OCI-M2 (cell line): ENCODE results near the gene FBXO34.
"Not testable (repeated sequence)": the region's sequence is repeated elsewhere in the genome, so short reads cannot be mapped to it uniquely, and the experiment has no call there.

Experiments used
- DNase-seq: peaks from one replicate; lab custom pipeline; 2025; ENCODE audit not compliant: unreplicated experiment; lab: John Stamatoyannopoulos, UW

The FBXO34 gene

GRCh38 chr14:55309761-55310365 is 38.6 kb downstream of the FBXO34 start:
- DNase-seq: no peak

- DNase-seq: not testable (repeated sequence)
Observed at GRCh38 chr14:55312379-55313030, 41.3 kb downstream of the FBXO34 start.

GRCh38 chr14:55313480-55313879 is 42.3 kb downstream of the FBXO34 start:
- no peak for DNase-seq

GRCh38 chr14:55314449-55314848 is 43.2 kb downstream of the FBXO34 start:
- DNase-seq: no peak

DNA sequence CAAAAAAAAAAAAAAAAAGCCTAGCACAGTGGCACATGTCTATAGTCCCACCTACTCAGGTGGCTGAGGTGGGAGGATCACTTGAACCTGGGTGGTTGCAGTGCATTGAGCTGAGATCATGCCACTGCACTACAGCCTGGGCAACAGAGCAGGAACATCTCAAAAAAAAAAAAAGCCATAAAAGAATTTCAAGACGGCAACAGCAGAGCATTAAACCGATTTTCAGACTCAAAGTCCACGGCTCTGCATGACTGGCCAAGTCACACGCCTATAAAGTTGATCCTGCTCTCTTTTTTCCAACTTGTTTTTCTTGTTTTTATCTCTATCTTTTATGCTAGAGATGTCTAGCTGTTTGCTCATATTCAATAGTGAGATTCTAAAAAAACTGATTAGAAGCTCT is 45.3 kb downstream of the FBXO34 start:
- DNase-seq: no peak

DNA sequence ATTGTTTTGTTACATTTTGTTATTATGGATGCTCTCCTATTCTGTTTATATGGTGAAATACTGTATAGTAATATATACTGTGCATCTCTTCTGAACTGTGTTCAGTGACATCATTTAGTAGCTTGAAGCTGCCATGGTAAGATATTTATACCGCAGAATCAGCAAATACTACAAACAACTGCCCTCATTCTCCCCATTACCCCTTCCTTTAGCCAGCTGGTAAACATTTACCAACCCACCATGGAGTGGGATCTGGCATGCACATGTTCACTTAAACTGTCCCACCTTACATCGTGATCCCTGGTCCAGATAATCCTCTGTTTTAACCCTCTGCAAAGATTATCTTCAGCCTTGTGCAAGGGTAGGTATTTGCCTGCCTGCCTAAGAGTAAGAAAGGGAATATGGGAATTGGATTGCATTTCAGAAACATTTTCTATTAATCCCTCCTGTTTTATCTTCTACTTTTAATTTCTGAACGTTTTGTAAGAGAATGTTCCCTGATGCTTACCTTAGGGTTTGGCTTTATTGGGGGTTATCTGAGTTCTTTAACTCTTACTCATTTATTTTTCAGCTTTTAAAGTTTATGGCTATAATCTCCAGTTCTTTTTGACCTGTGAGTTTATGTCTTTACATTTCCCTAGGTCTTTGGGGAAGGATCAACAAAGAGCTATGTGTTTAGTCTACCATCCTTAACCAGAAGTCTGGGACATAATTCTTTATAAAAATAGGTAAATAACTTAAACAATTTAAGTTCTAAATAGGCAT is 46.5 kb downstream of the FBXO34 start:
- no peak for DNase-seq

DNA sequence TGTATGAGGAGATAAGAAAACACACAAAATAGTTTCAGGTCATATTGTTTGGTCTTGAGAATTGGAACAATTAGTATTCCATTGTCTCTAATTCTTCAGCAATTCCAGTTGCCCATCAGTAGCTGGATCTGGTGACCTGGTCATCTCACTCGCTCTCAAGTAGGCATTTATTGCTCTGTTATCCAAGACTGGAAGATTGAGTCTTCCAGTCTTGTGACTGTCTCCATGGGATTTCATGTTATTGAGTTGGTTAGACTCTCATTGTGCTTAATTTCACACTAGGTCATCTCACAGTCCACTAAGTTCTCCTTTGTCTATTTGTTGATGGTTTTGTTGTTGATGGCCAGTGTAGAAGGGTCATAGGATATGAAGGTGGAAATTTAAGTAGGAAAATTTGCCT is 47.5 kb downstream of the FBXO34 start:
- no peak for DNase-seq

DNA sequence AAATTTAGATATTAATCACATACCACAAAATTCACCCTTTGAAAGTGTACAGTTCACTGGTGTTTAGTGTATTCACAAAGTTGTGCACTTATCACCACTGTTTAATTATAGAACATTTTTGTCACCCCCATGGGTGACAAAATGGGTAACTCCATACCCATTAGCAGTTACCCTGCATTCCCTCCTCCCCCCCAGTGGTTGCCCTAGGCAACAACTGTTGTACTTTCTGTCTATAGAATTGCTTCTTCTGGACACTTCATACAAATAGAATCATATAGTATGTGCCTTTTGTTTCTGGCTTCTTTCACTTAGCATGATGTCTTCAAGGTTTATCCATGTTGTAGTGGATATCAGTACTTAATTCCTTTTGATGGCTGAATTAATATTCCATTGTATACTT is 52.7 kb downstream of the FBXO34 start:
- no peak for DNase-seq

GRCh38 chr14:55324812-55325211 is 53.6 kb downstream of the FBXO34 start:
- DNase-seq: no peak

- DNase-seq: no peak
Observed at GRCh38 chr14:55327179-55327578, 56.0 kb downstream of the FBXO34 start.

DNA sequence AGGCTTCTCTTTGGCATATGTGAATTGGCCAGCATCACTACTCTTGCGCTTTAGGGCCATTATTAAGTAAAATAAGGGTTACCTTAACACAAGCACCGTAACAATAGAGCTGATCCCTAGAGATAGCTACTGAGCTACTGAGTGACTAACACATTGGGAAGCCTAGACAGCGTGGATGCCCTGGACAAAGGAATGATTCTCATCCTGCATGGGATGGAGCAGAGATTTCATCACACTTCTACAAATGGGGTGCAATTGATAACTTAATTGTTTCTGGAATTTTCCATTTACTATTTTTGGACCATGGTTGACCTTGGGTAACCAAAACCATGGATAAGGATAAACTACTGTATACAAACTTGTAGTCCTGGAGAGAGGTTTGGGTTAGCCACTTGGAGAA is 57.1 kb downstream of the FBXO34 start:
- no peak for DNase-seq

- no peak for DNase-seq
Observed at GRCh38 chr14:55329999-55330710, 58.9 kb downstream of the FBXO34 start.

DNA sequence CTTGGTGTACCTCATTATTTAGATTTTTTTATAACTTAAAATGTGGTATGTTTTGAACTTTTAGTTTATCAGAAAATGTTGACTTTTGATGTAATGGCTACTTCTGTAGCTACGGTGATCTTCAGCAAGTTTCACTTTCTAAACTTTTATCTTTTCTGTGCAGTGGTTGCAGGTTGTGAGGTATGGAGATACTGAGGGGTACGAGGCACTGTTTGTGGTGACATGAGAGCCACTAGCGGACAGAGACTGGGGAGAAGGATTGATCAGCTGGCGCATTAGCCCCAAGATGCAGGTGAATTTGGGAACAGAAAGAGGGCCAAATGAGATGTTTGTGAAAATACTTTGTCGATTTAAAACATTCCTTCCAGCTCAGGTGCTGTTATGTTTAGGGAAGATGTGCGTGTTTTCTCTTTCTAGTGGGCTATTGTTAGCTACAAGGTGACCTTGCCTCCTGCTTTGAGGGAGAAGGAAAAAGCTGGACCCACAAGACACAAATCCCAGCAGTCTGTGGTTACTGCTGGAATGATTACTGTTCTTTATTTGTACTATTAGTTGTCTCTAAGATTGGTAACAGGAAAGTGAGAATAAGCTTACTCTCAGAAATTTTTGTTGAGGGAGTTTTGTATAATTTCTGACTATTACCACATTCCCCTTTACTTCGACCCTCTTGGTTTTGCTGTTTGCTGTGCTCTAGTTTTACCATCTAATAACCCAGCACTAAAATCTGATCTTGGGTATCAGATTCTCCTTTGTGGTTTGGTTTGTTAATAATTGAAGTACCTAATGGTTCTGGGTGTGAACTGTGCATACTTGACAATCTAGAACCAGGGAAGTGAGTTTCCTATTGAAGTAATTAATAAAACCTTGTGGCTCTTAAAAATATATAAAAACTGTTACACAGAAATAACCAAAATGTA is 61.7 kb downstream of the FBXO34 start:
- DNase-seq: no peak

DNA sequence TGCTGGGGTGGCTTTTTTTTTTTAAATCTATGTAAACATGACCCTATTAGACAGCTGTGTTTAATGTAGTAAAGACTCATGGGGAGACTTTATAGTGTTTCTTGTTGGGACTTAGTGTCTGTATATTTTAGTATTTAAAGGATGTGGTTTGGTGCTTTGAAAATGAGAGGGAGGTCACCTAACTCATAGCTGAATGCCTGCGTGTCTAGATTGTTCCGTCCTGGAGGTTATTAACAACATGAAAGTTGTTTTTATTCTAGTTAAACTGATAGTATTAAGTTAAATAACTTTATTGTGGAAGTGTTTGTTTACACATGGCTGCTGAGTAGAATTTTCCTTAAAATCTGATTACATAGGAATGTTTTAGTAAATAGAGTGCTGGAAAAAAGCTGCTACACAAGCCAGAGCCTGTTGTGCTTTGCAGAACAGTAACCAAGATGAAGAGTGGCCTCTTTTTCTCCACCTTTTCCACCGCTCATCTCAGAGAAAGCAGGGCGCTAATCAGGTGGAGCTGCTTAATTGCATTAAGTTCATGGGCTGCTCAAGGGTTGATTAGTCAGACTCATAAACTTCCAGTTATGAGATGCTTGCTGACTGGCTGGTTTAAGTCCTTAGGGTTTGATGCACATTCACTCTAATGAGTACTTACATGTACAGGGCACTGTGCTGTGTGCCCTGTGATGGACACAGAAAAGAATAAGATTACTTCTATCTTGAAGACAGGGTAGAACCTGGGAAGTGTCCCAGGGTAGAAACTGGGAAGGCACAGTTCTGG is 62.7 kb downstream of the FBXO34 start:
- DNase-seq: no peak

DNA sequence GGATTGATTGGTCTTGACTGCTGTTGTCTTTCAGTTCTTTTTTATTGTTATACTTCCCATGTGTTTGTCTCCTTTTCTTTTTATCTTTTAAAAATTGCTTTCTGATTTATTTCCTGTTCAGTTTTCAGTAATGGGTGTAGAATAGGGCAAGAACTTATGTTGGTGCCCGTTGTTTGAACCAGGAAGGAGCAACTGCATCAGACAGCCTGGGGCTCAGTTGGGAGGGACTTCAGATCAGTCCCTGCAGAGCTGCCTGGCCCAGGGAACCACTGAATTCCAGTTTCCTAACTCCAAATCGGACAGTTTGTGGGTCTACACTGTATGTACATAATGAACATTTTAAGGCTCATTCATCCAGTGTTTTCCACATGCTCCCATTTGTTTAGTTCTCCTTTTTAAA is 64.9 kb downstream of the FBXO34 start:
- no peak for DNase-seq

- no peak for DNase-seq
Observed at GRCh38 chr14:55336691-55337090, 65.5 kb downstream of the FBXO34 start.

DNA sequence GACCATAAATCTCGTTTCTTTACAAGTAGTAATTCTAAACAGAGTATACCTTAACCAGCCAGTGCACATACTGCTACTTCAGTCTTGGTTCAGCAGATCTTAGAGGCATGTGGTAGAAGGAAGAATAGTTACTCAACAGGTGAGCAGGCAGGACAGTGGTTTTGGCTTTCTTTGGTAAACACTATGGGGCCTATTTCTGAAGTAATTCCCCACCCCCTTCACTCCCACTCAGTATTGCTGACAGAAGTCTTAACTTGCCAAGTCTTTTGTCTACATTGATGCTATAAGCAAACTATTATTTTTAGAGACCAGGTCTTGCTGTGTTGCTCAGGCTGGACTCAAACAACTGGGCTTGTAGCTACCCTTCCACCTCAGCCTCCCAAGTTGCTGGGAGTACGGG is 68.5 kb downstream of the FBXO34 start:
- no peak for DNase-seq

DNA sequence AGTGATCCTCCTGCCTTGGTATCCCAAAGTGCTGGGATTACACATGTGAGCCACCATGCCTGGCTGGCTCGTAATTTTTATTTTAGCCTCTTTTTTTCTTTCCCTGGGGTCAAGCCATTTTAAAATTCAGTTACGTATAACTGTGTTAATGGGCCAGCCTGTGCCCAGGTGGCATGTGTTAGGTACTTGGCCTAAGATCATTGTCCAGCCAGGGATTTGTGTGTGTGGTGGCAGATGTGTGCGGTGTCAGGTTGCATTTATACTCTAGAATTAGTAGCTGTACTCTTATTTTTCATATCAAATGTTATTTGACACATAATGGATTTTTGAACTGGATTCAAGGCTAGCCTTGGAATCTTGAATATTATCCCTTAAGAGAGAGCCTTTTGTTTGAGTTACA is 69.3 kb downstream of the FBXO34 start:
- no peak for DNase-seq

- DNase-seq: no peak
Observed at GRCh38 chr14:55341781-55342180, 70.6 kb downstream of the FBXO34 start.

DNA sequence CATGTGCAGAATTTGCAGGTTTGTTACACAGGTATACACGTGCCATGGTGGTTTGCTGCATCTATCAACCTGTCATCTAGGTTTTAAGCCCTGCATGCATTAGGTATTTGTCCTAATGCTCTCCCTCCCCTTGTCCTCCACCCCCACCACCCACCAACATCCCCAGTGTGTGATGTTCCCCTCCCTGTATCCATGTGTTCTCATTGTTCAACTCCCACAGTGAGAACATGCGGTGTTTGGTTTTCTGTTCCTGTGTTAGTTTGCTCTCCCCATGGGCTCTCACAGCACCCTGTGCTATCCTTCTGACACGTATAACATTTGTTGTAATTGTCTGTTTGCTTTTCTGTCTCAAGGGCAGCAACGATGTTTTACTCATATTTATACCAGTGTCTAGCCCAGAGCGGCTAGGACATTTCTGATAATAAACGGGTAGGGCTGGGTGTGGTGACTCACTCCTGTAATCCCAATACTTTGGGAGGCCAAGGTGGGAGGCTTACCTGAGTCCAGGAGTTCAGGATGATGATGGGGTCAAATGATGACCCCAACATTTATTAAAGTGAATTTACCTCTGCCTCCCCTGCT is 73.5 kb downstream of the FBXO34 start:
- DNase-seq: not testable (repeated sequence)
